KG1 (cell line): ENCODE measurements around the gene LSP1.
A peak's percentile ranks its signal among the peaks of the same experiment; 100 is the strongest.

Source experiments
- DNase-seq: peaks from one replicate; lab custom pipeline; 2025; lab: John Stamatoyannopoulos, UW

The LSP1 gene

DNA sequence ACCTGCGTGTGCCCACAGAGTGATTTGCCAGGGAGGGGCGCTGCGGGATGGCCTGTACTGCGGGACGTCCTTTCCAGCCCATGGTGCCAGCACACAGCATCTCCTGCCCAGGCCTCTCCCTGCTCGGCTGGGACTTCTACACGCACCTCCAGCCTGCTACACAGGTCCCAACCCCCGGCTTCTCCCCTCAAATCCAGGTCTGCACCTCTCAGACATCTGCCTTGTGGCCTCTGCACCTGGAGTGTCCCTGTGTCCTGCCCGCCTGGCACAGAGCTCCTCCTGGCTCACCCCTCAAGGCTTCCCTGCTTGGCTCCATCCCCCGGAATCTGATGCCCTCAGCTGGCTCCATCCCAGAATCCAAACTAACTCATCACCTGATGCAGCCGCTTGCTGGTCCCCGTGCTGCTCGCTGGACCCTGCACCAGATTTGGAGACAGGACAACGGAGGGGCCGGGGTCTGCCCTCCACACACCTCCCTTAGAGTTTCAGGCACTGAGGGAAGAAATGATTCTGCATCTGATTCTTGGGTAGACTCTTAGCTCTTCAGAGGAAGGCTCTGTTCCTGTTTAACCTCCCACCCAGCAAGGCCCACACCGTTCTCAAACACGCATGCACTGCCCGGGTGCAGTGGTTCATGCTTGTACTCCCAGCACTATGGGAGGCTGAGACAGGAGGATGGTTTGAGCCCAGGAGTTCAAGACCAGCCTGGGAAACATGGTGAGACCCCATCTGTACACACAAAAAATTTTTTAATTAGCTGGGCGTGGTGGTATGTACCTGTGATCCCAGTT, 4.0 kb upstream of the LSP1 start:
- no peak for DNase-seq

GRCh38 chr11:1851468-1852180, 1.3 kb upstream of the LSP1 start:
- no peak for DNase-seq

DNA sequence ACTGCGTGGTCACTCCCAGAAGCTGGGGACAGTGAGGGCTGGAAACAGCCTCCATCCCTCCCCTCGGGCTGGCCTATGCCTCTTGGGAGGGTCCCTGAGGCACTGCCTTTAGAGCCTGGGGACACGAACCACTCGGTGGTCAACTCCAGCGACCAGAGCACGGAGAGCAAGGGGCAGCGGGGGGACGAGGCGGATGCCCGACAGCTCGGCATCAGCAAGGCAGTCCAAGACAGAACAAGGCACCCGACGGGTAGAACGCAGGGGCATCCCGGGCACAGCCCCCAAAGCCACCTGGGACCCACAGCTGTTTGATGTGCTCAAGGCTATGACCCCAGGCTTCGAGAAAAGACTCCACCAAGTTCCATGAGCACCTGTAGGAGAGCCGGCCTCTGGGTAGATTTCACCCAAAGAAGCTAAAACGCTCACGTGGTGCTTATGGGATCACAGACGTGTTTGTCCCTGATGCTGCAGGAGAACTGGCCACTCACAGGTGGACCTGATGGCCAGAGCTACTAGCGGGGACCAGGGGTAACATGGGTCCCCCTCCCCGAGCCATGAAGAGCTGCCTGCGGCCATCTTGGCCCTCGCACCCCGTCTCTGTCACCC, 510 bp upstream of the LSP1 start:
- peak; percentile 54 for DNase-seq

- peak; percentile 19 for DNase-seq
Observed at GRCh38 chr11:1853376-1854131, 670 bp downstream of the LSP1 start.

DNA sequence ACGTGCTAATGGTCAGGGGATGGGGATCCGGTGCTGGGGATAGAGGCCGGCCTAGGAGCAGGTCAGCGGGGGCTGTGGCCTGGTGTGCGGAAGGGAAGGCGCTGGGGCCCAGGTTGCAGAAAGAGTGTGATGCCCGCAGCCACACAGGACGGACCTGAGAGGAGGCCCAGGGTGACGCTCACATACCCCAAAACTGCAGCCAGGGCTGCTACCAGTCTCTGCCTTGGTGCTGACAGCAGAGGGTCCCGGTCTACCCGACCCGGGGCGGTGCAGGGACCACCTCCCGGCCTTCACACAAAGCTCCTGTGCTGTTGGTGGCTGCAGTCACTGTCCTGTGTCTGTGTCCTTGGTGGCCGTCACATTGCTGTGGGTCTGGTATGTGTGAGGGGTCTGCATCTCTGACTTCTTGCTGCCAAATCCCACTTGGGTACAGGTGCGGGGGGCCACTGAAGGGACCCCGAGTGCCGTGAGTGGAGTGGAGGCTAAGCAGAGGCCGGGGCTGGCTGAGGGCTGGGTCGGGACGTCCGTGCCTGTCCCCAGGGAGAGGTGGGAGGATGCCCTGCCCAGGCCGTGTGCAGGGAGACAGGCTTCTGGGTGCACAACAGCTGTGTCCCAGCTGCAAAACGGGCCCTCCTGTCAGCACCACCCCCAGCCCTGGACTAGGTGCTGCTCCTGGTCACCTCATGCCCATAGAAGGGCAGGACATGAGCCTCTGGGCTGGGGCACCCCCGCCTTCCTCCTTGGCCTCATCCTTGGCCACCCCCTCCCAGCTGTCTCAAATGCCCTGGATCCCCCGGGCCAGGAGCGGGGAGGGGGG, 1.5 kb downstream of the LSP1 start:
- no peak for DNase-seq

DNA sequence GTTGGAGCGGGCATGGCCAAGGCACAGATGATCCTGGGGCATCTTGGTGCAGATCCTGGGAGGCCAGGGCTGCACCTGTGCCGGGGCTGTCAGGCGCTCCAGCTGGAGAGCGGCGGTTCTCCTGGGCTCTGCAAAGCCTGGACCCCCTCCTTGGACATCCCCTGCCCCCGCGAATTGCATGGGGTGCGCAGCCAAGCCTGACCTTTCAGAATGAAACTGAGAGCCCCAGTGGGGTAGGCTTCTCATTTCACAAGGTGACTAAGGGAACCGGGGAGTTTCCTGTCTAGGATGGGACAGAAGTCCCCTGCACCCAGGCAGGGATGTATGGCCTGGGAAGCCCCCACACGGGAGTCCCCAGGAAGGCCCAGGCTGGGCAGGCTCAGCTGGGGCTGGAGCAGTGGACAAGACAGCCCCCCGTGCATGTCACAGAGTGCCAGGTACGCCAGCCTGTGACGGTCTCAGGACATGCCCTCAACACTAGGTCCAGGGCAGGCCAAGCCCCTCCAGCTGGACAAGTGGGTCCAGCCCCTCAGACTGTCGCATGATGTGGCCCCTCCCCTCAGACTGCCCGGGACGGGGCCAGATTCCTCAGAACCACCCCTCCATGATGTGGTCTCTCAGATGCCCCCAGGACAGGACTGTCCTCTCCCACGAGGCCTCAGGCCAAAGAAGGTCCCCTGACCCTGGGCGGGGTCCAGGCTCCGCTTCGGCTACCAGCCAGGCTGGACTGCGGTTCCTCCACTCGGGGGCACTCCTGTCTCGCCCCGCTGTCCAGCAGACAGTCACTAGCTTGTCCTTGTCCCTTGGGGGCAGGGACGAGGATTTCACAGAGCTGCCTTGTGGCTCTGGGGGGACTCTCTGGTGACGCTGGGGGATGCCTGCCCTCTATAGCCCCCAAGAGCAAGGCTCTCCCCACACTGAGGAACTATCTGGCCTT, 2.3 kb downstream of the LSP1 start:
- no peak for DNase-seq

- no peak for DNase-seq
Observed at GRCh38 chr11:1855886-1856265, 3.0 kb downstream of the LSP1 start.

DNA sequence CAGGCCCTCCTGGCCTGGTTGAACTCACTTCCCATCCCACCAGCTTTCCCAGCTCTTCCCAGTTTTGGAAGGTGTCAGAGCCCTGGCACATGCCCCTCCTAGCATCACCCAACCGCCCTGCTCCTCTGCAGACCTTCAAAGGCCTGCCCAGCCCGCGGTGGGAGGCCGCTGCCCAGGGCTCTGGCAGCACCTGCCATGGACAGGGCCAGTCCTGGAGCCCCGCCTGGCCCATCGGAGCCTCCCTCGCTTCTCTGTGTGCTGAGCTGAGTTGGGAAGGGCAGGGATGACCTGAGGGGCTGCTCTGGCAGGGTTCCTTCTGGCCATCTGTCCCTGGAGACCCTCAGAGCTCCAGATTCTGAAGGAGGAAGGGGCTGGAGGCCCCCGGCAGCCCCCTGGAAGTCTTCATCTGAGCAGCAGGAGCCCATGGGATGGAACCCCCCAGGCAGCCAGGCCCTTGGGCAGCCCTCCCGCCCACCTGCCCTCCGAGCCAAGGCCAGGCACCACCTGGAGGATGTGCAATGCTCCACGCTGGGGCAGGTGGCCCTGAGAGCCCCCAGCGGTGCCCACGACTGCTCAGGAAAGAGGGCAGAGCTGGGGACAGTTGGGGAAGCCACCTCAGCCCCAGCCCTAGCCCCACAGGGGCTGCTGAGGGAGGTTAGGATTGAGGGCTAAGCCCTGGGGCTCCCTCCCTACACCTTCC, 3.6 kb downstream of the LSP1 start:
- no peak for DNase-seq

- no peak for DNase-seq
Observed at GRCh38 chr11:1857064-1857463, 4.2 kb downstream of the LSP1 start.

DNA sequence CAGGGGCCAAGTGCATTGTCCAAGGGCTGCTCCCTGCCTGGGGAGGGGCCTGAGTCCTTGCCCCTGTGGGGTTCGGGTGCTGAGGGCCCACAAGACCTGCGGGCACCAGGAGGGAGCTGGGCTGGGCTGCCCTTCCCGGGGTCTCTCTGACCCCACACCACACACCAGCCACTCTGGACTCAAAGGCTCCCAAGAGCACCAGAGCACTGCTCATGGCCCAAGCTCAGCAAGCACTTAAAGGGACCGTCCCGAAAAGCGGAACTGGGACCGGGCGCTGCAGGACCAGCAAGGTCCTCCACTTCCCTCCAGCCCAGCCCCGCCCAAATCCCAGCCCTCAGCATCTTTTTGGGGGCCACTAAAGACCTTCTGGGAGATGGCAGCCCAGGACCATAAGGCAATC, 5.3 kb downstream of the LSP1 start:
- no peak for DNase-seq

- no peak for DNase-seq
Observed at GRCh38 chr11:1858576-1858975, 5.7 kb downstream of the LSP1 start.

GRCh38 chr11:1859004-1859403, 6.1 kb downstream of the LSP1 start:
- no peak for DNase-seq

DNA sequence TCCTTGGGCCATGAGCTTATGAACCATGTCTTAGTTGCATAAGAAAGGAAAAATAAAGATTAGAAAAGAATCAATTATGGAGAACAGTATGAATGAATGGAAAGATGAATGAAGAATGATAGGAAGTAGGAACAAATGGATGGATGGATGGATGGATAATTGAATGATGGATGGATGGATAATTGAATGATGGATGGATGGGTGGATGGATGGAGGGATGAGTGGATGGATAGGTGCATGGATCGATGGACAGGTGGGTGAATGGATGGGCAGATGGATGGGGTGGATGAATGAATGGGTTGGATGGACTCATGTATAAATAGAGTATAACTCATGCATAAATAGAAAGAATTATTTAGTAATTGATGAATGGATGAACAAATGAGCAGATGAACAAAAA, 7.2 kb downstream of the LSP1 start:
- no peak for DNase-seq

GRCh38 chr11:1861435-1862411, 8.8 kb downstream of the LSP1 start:
- DNase-seq: no peak

GRCh38 chr11:1862588-1863351, 9.9 kb downstream of the LSP1 start:
- no peak for DNase-seq

- DNase-seq: no peak
Observed at GRCh38 chr11:1863352-1864216, 10.7 kb downstream of the LSP1 start.

DNA sequence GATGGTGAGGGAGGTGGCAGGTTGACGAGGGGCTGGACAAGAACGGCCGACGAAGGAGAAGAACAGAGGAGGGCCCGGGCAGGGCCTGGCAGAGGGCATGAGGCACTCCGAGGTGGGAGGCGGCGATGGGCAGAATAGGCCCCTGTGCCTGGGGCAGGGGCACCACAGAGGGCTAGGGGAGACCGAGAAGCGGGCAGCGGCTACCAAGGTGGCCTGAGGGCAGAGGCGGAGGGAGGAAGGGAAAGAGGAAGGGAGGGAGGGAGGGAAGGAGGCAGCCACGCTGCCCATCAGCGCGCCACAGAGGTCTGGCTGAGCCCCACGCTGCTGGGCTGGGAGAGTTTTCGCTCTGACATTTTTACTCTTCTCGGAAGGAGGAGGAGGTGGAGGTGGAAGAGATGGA, 11.3 kb downstream of the LSP1 start:
- DNase-seq: no peak
